HG03039 (cell line): Measurements from ENCODE around the gene PDZD2.

ENCODE experiments used
- ATAC-seq: cut with Tn5 transposase; IDR thresholded peaks from one replicate; pipeline ENCODE4 v1.9.1; 2021; ENCODE audit warnings: mild to moderate bottlenecking, moderate library complexity; ENCODE audit not compliant: unreplicated experiment

Gene PDZD2

DNA sequence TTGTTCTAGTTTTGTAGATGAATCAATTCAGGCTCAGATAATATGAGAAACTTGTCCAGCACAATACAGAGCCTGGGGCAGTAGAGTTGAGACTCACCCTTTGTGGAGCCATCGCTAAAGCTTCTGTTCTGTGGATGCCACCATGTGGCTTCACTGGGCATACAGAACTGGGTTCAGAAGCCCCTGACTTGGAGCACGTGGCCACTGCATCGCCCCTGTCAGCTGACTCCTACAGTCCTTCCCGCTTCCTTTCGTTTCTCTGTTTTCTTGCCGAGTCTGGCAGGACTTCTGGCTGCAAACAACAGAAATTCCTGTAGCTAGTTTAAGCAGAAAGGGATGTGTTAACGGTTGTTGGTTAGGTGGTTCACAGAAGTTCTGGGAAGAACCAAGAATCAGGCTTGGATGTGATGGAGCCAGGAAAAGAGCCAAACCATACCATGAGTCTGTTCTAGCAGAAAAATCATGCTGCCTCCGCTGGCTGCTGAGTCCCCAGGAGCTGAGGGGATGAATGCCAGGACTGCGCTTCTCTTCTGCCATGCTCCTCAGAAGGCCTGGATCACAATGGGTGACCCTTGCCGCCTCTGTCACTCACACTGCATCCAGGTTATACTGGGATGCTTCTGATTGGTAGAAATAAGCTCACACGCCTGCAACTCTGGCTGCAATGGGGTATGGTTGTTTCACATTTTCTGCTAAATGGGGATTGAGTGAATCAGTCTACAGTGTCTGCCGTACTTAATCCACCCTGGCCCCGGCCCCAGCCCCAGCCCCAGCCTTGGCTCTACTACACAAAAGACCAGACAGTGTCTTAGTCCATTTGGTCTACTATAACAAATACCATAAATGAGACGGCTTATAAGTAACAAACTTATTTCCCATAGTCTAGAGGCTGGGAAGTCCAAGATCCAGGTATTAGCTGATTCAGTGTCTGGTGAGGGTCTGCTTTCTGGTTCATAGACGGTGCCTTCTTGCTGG is 272.6 kb downstream of the PDZD2 start:
- no peak for ATAC-seq

DNA sequence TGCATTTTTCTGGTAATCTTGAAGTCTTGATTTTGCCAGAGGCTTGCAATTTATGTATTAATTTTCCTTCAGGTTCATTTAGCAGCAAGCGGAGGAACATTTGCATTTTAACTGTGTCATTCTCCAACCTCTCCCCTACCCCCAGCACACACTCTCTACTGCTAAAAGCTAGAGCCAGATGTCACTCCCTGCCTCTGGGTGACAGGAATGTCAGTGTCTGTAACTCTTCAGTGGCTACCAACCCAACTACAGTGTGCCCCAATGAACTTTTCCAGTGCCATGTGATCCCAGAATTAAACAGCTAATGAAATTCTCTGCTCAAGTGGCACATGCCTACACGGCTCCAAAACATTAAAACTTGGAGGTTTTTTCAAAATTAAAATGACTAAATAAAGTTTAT is 274.9 kb downstream of the PDZD2 start:
- ATAC-seq, result no peak

- no peak for ATAC-seq
These were observed 277.4 kb downstream of the PDZD2 start for GRCh38 chr5:31916327-31916726.

GRCh38 chr5:31918739-31919138 is 279.8 kb downstream of the PDZD2 start:
- no peak for ATAC-seq

DNA sequence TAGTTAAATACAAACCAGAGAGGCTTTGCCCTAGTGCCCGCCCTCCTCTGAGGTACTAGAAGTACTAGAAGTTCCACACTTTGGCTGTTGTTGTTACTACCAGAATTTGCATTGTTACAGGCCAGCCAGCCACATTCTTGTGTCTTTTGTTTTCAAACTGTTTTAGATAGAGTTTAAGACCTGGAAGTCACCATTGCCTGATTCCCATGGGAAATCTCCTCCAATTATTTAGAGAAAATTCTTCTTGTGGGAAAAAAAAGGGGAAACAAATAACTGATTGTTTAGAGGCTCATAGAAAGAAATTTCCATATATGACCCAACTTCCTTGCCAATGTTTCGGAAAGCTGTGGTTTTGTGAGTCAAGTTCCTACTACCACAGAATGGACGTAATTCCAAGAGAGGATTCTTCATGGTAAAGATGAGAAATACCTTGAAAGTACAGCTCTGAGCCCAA is 282.9 kb downstream of the PDZD2 start:
- ATAC-seq, result no peak

DNA sequence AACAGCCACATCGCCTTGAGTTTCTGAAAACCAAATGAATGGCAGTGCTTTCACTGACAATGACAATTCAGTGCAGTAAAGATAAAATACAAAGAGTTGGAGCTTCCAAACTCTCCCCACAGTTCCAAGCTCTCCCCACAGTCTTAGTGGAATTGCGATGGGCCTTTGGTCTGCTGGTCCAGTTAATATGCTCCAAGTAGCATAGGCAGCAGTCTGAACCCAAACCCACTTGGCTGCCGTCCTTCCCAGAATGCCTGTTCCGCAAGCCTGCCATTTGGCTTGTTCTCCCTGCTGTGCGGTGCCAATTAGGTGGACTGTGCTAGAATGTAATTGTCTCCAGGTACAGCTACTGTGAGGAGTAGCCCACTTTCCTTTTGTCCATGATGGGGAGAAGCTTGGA is 285.1 kb downstream of the PDZD2 start:
- no peak for ATAC-seq

DNA sequence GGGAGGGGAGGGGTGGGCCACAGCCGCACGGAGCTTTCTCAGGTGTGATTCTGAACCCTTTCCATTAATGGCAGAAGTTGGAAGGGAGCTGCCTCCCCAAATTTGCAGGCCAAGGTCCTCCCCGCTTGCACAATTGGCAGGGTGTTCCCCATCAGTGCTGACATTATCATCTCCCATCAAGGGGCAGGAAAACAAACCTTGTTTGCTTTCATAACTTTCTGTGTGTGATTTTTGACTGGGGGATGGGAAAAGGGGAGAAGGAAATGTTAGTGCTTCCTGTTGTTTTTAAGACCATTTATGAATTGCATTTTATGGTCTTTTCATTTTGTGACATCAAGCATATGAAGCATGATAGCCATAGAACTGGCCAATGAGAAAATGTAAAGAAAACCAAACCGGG is 292.9 kb downstream of the PDZD2 start:
- ATAC-seq, result no peak

DNA sequence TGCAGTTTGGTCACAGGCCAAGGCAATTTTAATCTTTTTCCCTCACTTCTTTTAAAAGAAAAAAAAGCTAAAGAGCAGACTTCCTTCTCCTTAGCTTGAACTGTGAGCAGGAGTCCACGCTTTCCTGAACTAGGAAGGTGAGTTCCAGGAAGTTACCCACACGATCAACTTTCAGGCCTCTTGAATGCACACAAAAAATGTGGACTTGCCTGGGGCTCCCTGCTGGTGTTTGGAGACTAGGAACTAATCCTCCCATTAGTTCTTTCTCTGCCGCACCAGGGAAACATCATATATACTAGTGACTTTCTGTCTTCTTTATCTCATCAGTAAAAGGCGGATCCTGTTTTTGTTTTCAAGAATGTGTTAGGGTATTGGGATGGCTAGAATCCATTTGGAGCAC is 295.2 kb downstream of the PDZD2 start:
- ATAC-seq, result no peak

DNA sequence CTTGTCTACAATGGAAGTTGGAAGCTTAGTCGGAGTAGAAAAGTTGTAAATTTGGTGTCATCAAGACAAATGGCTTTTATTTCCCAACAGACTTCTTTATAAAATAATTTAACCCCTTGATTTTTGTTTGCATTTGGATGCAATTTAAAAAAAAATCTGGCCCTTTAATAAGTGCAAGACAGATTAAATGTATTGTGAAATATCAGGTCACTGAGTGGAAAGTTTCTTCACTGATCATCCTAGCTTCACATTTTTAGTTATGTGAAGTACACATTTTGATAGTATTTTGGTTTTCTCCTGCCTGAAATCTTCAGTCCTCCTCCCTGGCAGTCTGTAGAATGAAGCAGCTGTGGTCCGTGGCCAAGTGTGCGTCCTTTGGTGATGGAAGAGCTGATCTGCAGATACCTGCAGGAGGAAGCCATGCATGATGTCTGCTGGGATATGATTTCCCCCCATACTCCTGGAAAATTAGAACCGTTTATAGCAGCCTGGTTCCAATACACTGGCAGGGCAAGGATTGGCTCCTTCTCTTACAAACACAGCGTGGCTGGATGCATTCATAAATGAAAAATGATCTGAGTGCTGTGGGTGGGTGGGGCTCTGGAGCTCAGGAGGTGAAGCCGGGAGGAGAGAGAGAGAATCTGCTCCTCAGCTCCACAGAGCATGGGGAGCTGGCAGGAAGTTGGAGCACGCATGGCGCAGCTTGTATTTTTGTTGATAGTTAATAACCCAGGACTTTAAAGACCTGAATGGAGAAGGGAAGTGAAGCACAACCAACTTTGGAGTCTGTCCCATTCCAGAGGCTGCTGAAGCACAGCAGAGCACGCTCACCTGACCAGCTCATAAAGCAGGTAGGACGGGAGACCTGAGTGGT is 296.8 kb downstream of the PDZD2 start:
- ATAC-seq, result no peak

GRCh38 chr5:31936683-31937082 is 297.8 kb downstream of the PDZD2 start:
- no peak for ATAC-seq

DNA sequence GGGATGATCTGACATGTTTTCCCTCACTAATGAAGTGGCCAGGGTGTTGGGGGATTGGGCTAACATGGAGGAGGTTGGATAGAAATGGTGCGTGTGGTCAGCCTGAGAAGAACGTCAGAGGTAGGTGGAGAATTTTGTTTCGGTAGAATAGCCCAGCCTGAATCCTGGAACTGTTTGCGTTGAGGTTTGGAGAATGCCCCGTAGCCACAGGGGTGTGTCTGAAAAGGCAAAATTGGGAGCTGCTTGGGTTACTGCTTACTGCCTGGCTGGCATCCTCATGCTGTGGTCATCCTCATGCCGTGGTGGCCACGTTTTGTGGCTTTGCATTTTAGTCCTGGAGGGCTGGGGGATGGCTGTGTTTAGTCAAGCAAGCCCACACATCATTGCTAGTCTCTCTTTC is 298.3 kb downstream of the PDZD2 start:
- ATAC-seq, result no peak

- no peak for ATAC-seq
These were observed 298.8 kb downstream of the PDZD2 start for GRCh38 chr5:31937703-31938102.

GRCh38 chr5:31939151-31939550 is 300.2 kb downstream of the PDZD2 start:
- no peak for ATAC-seq

DNA sequence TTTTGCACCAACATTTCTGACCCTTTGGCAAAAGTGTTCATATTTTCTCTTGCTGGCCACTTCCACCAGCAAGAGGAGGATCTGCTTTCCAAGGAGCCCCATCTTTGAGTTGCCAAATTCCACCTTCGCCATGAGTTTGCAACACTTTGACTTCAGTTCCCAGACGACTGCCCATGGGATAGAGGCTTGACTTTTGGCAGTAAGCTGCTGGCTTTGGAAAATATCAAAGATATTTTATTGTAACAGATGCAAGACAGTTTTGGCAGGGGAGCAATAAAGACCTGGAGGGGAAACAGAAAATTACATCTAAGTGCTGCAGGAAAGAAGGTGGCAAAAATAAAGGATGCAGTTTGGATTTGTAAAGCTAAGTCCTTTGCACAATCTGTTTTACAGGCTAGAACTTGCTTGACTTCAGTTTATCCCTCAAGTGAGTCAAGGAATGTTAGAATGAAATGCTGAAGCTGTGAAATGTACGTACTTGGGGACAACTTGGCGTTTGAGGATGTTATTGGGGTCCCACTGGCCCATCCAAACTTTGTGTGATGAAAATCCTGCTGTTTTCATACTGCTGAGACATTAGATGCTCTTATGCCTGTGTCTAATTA is 302.3 kb downstream of the PDZD2 start:
- no peak for ATAC-seq

- no peak for ATAC-seq
These were observed 303.6 kb downstream of the PDZD2 start for GRCh38 chr5:31942546-31942945.

GRCh38 chr5:31944684-31945445 is 305.9 kb downstream of the PDZD2 start:
- no peak for ATAC-seq

DNA sequence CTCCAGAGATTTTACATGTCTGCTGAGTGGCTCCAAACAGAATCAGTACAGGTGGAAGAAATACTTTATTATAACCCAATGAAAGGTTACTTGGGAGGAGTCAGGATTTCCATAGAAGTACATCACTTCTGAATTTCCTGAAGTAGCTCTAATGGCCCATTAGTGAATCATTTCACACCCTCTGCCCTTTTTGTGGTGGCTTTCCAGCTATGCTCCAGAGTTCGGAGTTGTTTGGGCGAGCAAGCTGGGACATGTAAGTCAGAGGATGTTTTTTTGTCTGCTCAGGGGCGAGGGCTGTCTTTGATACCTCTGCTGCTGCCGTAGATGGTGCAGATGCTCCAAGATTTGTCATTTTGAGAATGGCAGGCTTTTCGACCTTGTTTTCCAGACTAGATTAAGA is 309.1 kb downstream of the PDZD2 start:
- no peak for ATAC-seq

GRCh38 chr5:31952067-31952466 is 313.1 kb downstream of the PDZD2 start:
- no peak for ATAC-seq

GRCh38 chr5:31954091-31954490 is 315.2 kb downstream of the PDZD2 start:
- no peak for ATAC-seq

DNA sequence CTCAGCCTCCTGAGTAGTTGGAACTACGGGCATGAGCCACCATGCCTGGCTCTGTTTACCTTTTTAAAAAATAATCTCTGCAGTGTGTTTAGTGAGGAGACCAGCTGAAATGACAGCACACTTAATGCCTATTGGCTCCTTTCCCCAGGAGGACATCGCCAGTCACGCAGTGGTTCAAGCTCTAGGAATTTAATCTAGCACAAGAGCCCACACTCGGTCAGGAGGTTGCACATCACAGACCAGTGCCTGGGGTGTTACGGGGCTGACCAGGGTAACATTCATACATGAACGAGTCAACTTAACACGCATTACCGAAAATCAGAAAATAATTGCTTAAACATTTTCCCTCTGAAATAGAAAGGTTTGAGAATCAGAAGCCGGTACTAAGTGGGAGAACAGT is 318.2 kb downstream of the PDZD2 start:
- ATAC-seq, result no peak

DNA sequence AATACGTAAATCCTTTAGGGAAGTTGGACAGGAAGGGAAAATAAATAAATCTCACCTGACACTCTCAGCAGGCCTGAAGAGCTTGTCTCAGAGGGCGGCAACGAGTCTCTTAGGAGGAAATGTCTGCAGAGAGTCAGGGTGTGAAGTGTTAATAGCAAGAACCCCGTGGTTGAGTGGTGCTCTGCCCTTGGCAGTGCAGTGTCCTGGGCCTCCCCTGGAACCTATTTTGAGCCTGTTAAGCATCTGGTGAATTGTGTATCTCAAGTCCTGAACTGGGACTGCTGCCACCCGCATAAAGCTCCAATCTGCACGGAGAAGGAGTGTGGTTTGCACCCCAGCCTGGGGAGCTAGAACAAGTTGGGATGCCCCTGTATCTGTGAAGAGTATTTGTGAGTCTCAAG is 323.4 kb downstream of the PDZD2 start:
- no peak for ATAC-seq
